ENCODE measurements around the gene METTL5. TPM values are rescaled to one million over a fixed set of nuclear protein-coding genes. Genes with fewer than 3 reads are reported as not detected.
"Not testable (repeated sequence)": the region's sequence is repeated elsewhere in the genome, so short reads cannot be mapped to it uniquely, and the experiment has no call there.

Gene METTL5
- total and polyA plus RNA-seq, 11 donors: 50.8 to 120 (median 69.8) TPM

GRCh38 chr2:169867579-169867978, 42.9 kb upstream of the METTL5 start:
- H3K27ac ChIP-seq: no peak overlapping the region
- H3K4me3 ChIP-seq: no peak overlapping the region
- no peaks in the 10 kb centered on the region for H3K9me3 ChIP-seq
- H3K27me3 ChIP-seq: no peaks in the 10 kb centered on the region
- TF ChIP-seq POLR2A (IDR thresholded peaks at IDR 0.05): no peak
- TF ChIP-seq CTCF (IDR thresholded peaks at IDR 0.05): no peak
- no peak for DNase-seq
- intact Hi-C loops (cut with DNase I): loop anchor here in 1 of 10 donors (5.0 kb wide), 1 partner anchor 35 kb away; no protein-coding TSS in a partner anchor
- WGBS, 4 donors: 83 to 90% (median 88%) methylated on average over 3 of the region's 3 CpGs
- H3K36me3 ChIP-seq: peaks cover 0 to 2% (median 0%) of the 10 kb centered on the region in 9 donors
- no peak for ATAC-seq
- peaks cover 0 to 38% (median 16%) of the 10 kb centered on the region in 12 donors for H3K4me1 ChIP-seq

GRCh38 chr2:169866230-169866629, 41.5 kb upstream of the METTL5 start:
- not testable (repeated sequence) for DNase-seq, H3K36me3 ChIP-seq, H3K27ac ChIP-seq, H3K27me3 ChIP-seq, H3K4me3 ChIP-seq, H3K9me3 ChIP-seq, ATAC-seq
- H3K4me1 ChIP-seq: peaks cover 0 to 41% (median 20%) of the 10 kb centered on the region in 12 donors
- 94 to 96% (median 95%) methylated on average over 6 of the region's 6 CpGs for WGBS, 4 donors
- intact Hi-C loops (cut with DNase I): loop anchor here in 1 of 10 donors (5.0 kb wide), 1 partner anchor 34 kb away; no protein-coding TSS in a partner anchor

- intact Hi-C loops (cut with DNase I): loop anchor here in 1 of 10 donors (5.0 kb wide), 1 partner anchor 33 kb away; no protein-coding TSS in a partner anchor
- Histone ChIP-seq H3K27ac (no peak overlapping the region), H3K9me3 (no peaks in the 10 kb centered on the region), H3K27me3 (no peaks in the 10 kb centered on the region), H3K4me3 (no peak overlapping the region), H3K36me3 (peaks cover 0 to 4% (median 0%) of the 10 kb centered on the region in 9 donors), H3K4me1 (peaks cover 0 to 41% (median 20%) of the 10 kb centered on the region in 12 donors)
- DNase-seq (no peak), ATAC-seq (no peak)
- TF ChIP-seq POLR2A (IDR thresholded peaks at IDR 0.05): no peak
- no peak for TF ChIP-seq CTCF (IDR thresholded peaks at IDR 0.05)
- WGBS, 4 donors: 50 to 57% (median 52%) methylated on average over 2 of the region's 2 CpGs
These were observed 40.8 kb upstream of the METTL5 start for GRCh38 chr2:169865492-169865891.

- Histone ChIP-seq H3K9me3 (no peaks in the 10 kb centered on the region), H3K27ac (no peak overlapping the region), H3K4me3 (no peak overlapping the region), H3K27me3 (no peaks in the 10 kb centered on the region), H3K4me1 (peaks cover 0 to 33% (median 13%) of the 10 kb centered on the region in 12 donors), H3K36me3 (peaks cover 0 to 4% (median 0%) of the 10 kb centered on the region in 9 donors)
- ATAC-seq (no peak), DNase-seq (no peak)
- no peak for TF ChIP-seq CTCF (IDR thresholded peaks at IDR 0.05)
- TF ChIP-seq POLR2A (IDR thresholded peaks at IDR 0.05): no peak
- intact Hi-C loops (cut with DNase I): no loop called here
- 79 to 88% (median 84%) methylated on average over 2 of the region's 2 CpGs for WGBS, 4 donors
These were observed 38.1 kb upstream of the METTL5 start for GRCh38 chr2:169862816-169863215.

- ATAC-seq (no peak), DNase-seq (no peak)
- Histone ChIP-seq H3K9me3 (no peaks in the 10 kb centered on the region), H3K4me1 (peaks cover 0 to 25% (median 11%) of the 10 kb centered on the region in 12 donors), H3K36me3 (peaks cover 0 to 4% (median 0%) of the 10 kb centered on the region in 9 donors), H3K27ac (no peak overlapping the region), H3K27me3 (no peaks in the 10 kb centered on the region), H3K4me3 (no peak overlapping the region)
- TF ChIP-seq CTCF (IDR thresholded peaks at IDR 0.05): no peak
- no peak for TF ChIP-seq POLR2A (IDR thresholded peaks at IDR 0.05)
- intact Hi-C loops (cut with DNase I): no loop called here
- WGBS, 4 donors: 83 to 89% (median 88%) methylated on average over 4 of the region's 4 CpGs
These were observed 35.4 kb upstream of the METTL5 start for GRCh38 chr2:169860149-169860548.
